ENCODE results near the gene MPST.

GRCh38 chr22:37070744-37071143 is 51.2 kb downstream of the MPST start:
- TF ChIP-seq CTCF (conservative IDR thresholded peaks at IDR 0.05 in 1 of 2, IDR thresholded peaks at IDR 0.05 in 1 of 2; ENCODE audit: low read depth in 1 of 2, low read length in 2 of 2) (no peak), EZH2 (IDR thresholded peaks at IDR 0.05; ENCODE audit: low read length, missing control alignments) (no peak)

Measured in fibroblast of lung (primary cell).